Measurements from ENCODE around the gene EDN2. TPM values are rescaled to one million over a fixed set of nuclear protein-coding genes. Genes with fewer than 3 reads are reported as not detected.

EDN2 gene
- total RNA-seq, 1 donor from 2014 or later: 0.83 TPM

- DNase-seq (ENCODE audit: low spot score): no peak
Measured at GRCh38 chr1:41465741-41466140, 18.7 kb downstream of the EDN2 start.

- no peak for DNase-seq (ENCODE audit: low spot score)
Measured at GRCh38 chr1:41464885-41465284, 19.6 kb downstream of the EDN2 start.

GRCh38 chr1:41463516-41463915 lies 21.0 kb downstream of the EDN2 start:
- no peak for DNase-seq (ENCODE audit: low spot score)

GRCh38 chr1:41462680-41463004 lies 21.8 kb downstream of the EDN2 start:
- DNase-seq (ENCODE audit: low spot score): no peak

- DNase-seq (ENCODE audit: low spot score): no peak
Measured at GRCh38 chr1:41461790-41462679, 22.4 kb downstream of the EDN2 start.

GRCh38 chr1:41456847-41457540 lies 27.5 kb downstream of the EDN2 start:
- peak; percentile 19 for DNase-seq (ENCODE audit: low spot score)

GRCh38 chr1:41455479-41456332 lies 28.8 kb downstream of the EDN2 start:
- peak; percentile 66 for DNase-seq (ENCODE audit: low spot score)

- no peak for DNase-seq (ENCODE audit: low spot score)
Measured at GRCh38 chr1:41454406-41454805, 30.1 kb downstream of the EDN2 start.

GRCh38 chr1:41452704-41453290 lies 31.7 kb downstream of the EDN2 start:
- no peak for DNase-seq (ENCODE audit: low spot score)

GRCh38 chr1:41450747-41451285 lies 33.7 kb downstream of the EDN2 start:
- no peak for DNase-seq (ENCODE audit: low spot score)

- no peak for DNase-seq (ENCODE audit: low spot score)
Measured at GRCh38 chr1:41449326-41449921, 35.1 kb downstream of the EDN2 start.

GRCh38 chr1:41448821-41449220 lies 35.7 kb downstream of the EDN2 start:
- no peak for DNase-seq (ENCODE audit: low spot score)

- no peak for DNase-seq (ENCODE audit: low spot score)
Measured at GRCh38 chr1:41447995-41448770, 36.3 kb downstream of the EDN2 start.

- DNase-seq (ENCODE audit: low spot score): no peak
Measured at GRCh38 chr1:41446851-41447610, 37.5 kb downstream of the EDN2 start.

- no peak for DNase-seq (ENCODE audit: low spot score)
Measured at GRCh38 chr1:41444785-41445184, 39.7 kb downstream of the EDN2 start.

- DNase-seq (ENCODE audit: low spot score): no peak
Measured at GRCh38 chr1:41444246-41444645, 40.2 kb downstream of the EDN2 start.

- DNase-seq (ENCODE audit: low spot score): no peak
Measured at GRCh38 chr1:41442697-41443251, 41.7 kb downstream of the EDN2 start.

- no peak for DNase-seq (ENCODE audit: low spot score)
Measured at GRCh38 chr1:41440321-41441085, 44.0 kb downstream of the EDN2 start.

- DNase-seq (ENCODE audit: low spot score): no peak
Measured at GRCh38 chr1:41439234-41439633, 45.2 kb downstream of the EDN2 start.
